ENCODE measurements around the gene UNG. TPM values are rescaled to one million over a fixed set of nuclear protein-coding genes. Genes with fewer than 3 reads are reported as not detected.

UNG gene
- total and polyA plus RNA-seq, 9 of the 15 experiments (the other 6 are each of a cell fraction or from before 2014, with no cell fraction given): 8.4 to 59.8 (median 41.0) TPM

DNA sequence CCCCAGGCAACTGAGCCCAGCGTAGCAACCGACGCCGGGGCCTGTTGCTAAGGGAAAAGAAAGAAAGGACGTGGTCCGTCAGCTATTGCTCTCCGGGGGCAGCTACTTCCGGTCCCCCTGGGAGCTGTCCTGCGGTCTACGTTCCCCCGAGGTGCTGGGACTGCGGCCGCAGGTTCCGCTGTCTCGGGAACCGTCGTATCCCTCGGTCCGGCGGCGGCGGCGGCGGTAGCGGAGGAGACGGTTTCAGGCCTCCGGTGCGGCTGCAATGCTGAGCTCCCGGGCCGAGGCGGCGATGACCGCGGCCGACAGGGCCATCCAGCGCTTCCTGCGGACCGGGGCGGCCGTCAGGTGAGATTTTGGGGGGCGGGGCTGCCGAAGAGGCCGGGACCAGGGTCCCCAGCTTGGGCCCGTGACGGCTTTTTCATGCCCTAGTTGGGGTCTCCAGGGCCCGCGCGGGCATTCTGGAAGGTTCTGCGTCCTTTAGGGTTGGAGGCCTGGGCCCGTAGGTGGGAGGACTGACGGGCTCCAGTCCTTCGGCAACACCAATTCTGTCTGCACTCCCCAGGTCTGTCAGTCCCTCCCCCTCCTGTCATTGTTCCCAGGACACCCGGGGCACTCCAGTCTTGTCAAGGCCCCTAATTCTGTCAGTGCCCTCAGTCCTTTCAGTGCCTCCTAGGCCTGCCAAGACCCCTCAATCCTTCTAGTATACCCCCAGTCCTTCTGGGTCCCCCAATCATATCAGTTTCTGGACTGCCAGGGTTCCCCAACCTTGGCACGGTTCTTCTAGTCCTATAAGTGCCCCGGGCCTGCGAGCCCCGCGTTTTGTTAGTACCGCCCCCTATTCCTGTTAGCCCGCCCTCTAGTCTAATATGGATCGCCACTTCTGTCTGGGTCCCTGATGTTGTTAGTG lies 44.7 kb upstream of the UNG start, which contains the start of gene USP30 (continued):
- TF ChIP-seq ZNF277 (CRISPR knock-in tag; IDR thresholded peaks at IDR 0.05; ENCODE audit: borderline replicate concordance): no peak
- TF ChIP-seq, protein P1, sequence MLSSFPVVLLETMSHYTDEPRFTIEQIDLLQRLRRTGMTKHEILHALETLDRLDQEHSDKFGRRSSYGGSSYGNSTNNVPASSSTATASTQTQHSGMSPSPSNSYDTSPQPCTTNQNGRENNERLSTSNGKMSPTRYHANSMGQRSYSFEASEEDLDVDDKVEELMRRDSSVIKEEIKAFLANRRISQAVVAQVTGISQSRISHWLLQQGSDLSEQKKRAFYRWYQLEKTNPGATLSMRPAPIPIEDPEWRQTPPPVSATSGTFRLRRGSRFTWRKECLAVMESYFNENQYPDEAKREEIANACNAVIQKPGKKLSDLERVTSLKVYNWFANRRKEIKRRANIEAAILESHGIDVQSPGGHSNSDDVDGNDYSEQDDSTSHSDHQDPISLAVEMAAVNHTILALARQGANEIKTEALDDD (IDR thresholded peaks at IDR 0.05): no peak
- TF ChIP-seq, protein P2, sequence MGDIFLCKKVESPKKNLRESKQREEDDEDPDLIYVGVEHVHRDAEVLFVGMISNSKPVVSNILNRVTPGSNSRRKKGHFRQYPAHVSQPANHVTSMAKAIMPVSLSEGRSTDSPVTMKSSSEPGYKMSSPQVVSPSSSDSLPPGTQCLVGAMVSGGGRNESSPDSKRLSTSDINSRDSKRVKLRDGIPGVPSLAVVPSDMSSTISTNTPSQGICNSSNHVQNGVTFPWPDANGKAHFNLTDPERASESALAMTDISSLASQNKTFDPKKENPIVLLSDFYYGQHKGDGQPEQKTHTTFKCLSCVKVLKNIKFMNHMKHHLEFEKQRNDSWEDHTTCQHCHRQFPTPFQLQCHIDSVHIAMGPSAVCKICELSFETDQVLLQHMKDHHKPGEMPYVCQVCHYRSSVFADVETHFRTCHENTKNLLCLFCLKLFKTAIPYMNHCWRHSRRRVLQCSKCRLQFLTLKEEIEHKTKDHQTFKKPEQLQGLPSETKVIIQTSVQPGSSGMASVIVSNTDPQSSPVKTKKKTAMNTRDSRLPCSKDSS (IDR thresholded peaks at IDR 0.05; ENCODE audit: low read depth, partially characterized antibody): no peak
- TF ChIP-seq PREB (CRISPR knock-in tag; IDR thresholded peaks at IDR 0.05): no peak
- TF ChIP-seq ZNF316 (IDR thresholded peaks at IDR 0.05): no peak
- no peak for TF ChIP-seq BACH1 (tag; IDR thresholded peaks at IDR 0.05)
- TF ChIP-seq, protein P3, sequence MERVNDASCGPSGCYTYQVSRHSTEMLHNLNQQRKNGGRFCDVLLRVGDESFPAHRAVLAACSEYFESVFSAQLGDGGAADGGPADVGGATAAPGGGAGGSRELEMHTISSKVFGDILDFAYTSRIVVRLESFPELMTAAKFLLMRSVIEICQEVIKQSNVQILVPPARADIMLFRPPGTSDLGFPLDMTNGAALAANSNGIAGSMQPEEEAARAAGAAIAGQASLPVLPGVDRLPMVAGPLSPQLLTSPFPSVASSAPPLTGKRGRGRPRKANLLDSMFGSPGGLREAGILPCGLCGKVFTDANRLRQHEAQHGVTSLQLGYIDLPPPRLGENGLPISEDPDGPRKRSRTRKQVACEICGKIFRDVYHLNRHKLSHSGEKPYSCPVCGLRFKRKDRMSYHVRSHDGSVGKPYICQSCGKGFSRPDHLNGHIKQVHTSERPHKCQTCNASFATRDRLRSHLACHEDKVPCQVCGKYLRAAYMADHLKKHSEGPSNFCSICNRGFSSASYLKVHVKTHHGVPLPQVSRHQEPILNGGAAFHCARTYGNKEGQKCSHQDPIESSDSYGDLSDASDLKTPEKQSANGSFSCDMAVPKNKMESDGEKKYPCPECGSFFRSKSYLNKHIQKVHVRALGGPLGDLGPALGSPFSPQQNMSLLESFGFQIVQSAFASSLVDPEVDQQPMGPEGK (CRISPR knock-in tag; IDR thresholded peaks at IDR 0.05; ENCODE audit: borderline replicate concordance): no peak
- TF ChIP-seq ELK3 (CRISPR knock-in tag; IDR thresholded peaks at IDR 0.05): no peak
- TF ChIP-seq CREB1 (IDR thresholded peaks at IDR 0.05): peak; percentile 46; the same call in 1 of the 2 replicates
- peak; percentile 78 for TF ChIP-seq CREB1 (CRISPR knock-in tag; IDR thresholded peaks at IDR 0.05)
- no peak for TF ChIP-seq NCOA4 (IDR thresholded peaks at IDR 0.05; ENCODE audit: partially characterized antibody)
- 0 out of 2 replicates have a peak, but pooled peaks have one; percentile 20 for TF ChIP-seq STAT5A (IDR thresholded peaks at IDR 0.05; ENCODE audit: borderline replicate concordance, low read length)
- TF ChIP-seq SPI1 (IDR thresholded peaks at IDR 0.05; ENCODE audit: borderline replicate concordance, low read depth, low read length): no peak
- TF ChIP-seq ZNF12 (CRISPR knock-in tag; IDR thresholded peaks at IDR 0.05): no peak
- no peak for TF ChIP-seq LCOR (CRISPR knock-in tag; IDR thresholded peaks at IDR 0.05)
- TF ChIP-seq TRIM24 (IDR thresholded peaks at IDR 0.05): peak in 1 of 2 experiments; percentile 99; a peak in 2 of 4 replicates
- no peak for TF ChIP-seq MCM7 (IDR thresholded peaks at IDR 0.05)
- no peak for TF ChIP-seq CC2D1A (IDR thresholded peaks at IDR 0.05)

Measured in K562 (cell line).